HG02981 (cell line): ENCODE results near the gene MYDGF.

Source experiments
- ATAC-seq: cut with Tn5 transposase; IDR thresholded peaks from one replicate; pipeline ENCODE4 v1.9.1; 2021; ENCODE audit warnings: mild to moderate bottlenecking, moderate library complexity; ENCODE audit not compliant: unreplicated experiment

The MYDGF gene

DNA sequence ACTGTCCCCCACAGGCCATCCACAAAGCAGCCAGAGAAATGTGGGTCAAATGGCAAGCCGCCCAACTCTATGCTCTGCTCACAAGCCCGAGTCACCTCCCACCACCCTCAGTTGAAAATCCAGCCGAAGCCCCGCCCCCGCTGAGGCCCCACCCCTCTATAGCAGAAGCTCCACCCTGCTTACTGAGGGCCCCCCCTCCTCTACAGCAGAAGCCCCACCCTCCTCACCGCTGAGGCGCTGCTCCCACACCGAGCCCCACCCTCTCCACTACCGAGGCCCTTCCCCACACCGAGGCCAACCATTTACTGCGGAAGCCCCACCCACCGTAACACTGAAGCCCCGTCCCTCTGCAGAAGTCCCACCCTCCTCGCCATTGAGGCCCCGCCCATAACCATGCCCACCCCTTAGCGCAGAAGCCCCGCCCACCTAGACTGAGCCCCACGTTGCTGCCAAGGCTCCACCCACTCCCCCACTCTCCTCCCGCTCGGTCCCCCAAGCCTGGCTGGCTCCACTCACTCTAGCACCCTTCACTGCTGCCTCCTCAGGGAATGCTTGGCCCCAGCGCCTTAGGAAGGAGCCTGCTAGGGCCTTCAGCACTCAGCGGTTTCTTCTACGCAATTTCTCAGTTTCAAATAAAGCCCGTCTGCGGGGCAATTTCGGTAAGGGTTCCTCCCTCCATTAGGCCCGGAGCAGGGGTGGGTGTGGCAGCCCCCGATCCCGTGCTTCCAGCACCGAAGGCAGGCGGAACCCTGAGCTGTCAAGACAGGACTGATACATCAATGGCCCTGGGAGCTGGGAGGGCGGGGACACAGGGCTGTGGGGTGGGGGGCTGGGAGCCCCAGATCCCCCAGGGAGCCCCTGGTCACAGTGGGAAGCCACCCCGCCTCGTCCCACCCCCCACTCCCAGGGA lies 9.0 kb upstream of the MYDGF start:
- no peak for ATAC-seq

DNA sequence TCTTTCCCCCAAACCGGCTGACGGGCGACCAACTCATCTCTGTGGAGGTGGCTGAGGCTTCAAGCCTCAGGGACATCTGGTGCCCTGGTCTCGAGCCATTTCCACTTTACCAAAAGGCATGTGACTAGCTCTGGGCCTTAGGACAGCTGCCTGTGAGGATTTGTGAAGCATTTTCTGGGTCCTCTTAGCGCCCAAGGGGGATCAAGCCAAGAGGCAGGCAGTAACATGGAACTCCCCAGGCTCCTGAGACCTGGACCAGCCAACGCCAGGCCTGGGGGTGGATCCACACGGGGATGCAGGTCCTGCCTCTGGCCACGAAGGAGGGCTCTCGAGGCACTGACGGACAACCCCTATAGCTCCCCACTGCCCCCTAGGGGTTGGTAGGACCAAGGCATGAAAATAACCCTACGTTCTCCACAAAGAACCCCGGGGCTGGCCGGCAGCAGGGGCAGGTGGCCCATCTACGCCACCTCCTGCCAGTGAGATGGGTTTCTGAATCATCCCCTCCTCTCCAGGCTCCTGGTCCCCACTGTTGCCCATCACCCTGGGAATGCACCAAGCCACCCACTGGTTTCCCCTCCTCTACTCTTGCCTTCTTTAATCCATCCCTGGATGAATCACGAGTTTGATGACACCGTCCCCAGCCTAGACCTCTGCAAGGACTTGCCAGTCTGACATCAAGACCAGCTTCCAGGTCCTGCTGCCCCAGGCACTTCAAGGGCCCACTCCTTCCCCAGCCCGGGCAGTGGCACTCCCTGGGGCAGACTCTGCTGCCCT lies 7.0 kb upstream of the MYDGF start:
- ATAC-seq, result no peak

DNA sequence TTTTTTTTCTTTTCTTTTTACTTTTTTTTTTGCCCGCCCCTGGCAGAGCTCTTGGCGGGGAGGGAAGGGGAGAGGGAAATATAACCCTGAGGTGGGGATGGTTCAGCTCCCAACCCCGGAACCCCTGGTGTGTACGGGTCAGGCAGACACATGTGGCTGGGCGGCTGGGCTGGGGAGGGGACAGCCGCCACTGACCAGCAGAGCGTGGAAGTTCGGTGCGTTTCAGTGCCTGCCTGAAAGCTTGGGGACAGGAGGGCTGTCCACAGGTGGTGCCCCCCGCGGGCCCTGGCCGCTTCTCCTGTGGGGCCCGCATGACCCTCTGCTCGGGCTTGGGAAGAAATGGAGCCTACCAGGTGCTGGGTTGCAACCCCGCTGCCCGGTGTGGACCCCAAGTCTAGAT lies 5.2 kb upstream of the MYDGF start:
- ATAC-seq, result no peak

DNA sequence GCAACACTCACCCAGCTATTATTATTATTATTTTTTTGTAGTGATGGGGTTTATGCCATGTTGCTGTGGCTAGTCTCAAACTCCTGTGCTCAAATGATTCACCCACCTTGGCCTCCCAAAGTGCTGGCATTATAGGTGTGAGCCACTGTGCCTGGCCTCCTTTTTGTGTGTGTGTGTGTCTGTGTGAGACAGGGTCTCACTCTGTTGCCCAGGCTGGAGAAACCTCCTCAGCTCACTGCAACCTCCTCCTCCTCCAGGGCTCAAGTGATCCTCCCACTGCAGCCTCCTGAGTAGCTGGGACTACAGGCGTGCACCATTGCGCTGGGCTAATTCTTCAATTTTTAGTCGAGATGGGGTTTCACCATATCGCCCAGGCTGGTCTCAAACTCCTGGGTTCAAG lies 3.6 kb upstream of the MYDGF start:
- no peak for ATAC-seq

DNA sequence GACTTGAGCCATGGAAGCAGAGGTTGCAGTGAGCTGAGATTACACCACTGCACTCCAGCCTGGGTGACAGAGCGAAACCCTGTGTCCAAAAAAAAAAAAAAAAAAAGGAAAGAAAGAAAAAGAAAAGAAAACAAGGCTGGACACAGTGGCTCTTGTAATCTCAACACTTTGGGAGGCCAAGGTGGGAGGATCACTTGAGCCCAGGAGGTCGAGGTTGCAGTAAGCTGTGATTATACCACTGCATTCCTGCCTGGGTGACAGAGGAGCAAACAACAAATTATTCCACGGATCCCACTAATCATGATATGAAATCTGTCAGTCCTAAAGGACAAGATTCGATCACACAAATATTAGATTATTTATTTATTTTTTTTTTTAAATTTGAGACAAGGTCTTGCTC lies 3.1 kb upstream of the MYDGF start:
- no peak for ATAC-seq

DNA sequence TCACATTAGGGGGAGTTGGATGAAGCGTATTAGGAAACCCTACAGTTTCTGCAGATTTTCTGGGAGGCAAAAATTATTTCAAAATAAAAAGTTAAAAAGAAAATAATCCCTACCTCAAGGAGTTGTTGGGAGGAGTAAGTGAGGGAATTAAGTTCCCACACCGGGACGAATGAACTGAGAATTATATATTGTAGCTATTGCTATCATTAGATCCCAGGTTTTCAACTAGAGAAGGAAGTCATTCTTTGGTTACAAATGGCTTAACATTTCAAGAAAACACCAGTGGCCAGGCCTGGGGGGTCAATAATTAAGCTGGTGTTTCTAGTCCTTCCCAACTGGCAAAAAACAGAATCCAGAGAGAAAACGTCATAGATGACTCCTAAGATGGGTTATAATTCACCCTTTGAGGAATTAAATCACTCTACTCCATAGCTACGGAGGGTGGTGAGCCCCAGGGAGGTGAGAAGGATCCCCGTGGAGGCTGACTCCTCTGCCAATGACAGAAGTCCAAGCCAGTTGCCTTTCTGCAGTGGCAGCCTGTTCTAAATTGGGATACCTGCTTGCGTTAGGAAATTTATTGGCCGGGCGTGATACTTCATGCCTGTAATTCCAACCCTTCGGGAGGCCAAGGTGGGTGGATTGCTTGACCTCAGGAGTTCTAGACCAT lies 1.2 kb upstream of the MYDGF start:
- no peak for ATAC-seq

DNA sequence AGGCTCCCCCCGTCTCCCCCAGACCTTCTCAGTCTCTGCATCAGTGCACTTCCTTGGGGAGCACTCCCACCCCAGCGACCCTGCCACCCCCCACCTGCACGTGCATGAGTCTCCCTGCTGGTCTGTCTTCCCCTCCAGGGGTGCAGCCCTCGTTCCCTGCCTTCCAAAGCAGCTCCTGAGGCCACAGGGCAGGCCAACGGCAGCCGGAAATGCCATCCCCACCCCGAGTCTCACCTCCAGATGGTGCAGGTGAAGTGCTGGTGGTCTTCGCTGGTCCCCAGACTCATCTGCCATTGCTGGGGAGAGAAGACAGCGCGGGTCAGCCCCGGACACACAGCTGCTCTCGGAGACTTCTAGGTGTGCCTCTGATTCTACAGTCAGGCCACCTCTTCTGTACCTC lies 5.5 kb downstream of the MYDGF start:
- no peak for ATAC-seq

DNA sequence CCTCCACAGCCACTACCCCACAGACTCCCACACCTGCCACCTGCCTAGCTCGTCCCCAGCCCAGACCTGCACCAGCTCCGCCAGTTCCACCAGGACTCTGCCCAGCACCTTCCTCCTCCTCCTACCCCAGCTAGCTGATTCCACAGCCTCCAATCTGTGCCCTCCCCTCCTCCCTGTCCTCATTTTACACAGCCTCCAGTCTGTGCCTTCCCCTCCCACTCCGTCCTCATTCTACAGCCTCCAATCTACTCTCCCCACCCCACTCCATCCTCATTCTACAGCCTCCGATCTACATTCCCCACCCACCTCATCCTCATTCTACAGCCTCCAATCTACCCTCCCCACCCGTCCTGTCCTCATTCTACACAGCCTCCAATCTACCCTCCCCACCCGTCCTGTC lies 7.3 kb downstream of the MYDGF start:
- ATAC-seq, result no peak

DNA sequence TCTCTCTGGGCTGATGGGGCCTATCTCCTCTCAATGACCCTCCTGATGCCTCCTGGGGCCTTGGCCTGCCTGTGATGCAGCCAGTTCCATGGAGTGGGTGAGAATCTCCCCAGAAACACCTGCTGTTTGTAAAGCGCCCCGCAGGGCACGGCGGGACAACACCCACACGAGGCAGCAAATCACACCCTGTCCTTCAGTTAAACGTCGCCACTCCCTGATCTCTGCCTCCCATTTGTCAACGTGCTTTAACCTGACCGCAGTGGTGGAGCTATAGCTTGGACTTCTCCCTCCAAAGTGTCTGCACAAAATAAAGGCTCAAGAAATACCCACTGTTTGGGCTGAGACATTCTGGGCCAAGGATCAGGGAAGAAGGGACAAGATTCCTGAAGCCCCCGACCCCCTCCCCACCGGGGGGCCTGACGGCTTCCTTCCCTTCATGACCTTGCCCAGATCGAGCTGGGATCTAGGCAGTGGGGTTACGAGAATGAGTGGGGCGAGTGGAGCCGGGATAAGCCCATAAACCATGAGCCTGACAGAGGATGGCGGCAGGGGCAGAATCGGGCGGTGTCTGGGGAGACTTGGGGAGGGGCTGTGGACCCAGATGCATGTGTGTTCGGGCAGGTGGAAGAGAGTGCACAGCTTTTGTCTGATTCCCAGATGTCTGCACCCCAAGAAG lies 8.0 kb downstream of the MYDGF start:
- ATAC-seq, result no peak

DNA sequence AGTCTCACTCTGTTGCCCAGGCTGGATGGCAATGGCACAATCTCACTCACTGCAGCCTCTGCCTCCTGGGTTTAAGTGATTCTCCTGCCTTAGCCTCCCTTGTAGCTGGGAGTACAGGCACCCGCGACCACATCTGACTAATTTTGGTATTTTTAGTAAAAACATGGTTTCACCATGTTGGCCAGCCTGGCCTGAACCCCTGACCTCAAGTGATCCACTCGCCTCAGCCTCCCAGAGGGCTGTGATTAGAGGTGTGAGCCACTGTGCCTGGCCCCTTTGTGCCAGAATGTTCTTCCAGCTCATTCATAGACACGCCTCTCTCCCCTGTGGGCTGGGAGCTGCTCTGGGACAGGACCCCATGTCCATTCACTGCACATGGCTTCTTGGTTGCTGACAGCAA lies 9.1 kb downstream of the MYDGF start:
- ATAC-seq, result no peak

DNA sequence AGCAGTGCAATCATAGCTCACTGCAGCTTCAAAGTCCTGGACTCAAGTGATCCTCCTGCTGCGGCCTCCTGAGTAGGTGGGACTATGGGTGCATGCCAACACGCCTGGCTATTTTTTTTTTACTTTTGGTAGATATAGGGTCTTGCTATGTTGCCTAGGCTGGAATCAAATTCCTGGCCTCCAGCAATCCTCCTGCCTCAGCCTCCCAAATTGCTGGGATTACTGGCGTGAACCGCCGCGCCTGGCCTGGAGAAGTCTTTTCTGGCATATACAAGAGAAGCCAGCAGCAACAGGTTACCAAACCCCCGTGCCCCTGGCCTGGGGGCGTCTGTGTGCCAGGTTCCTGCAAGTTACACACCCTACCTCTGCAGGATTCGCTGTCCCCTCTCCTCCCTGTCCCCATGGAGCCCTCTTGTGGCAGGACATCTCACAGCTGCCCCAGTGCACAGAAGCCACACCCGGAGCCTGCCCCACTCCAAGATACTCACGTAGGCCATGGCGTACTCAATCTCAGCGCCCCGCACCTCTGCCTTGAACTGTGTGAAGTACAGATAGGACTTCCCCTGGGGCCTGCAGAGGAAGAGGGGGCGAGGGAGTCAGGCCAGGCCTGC lies 9.9 kb downstream of the MYDGF start:
- ATAC-seq, result no peak

DNA sequence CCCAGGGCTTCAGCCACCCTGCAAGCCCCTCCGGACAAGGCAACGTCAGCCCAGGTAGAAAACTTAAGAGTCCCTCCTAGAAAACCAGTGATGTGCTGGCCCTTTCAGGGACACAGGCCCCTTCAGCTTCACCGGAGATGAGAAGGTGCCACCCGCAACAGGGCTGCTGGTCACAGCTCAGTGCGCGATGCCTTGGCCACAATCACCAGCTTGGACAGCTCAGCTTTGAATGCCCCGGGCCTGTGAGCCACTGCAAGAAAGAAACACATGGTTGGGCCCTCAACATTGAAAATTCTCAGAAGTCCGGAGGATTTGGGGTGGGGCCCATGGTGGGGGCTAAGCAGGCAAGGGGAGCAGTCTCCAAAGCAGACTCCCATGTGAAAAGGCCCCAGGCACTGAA lies 12.3 kb downstream of the MYDGF start:
- no peak for ATAC-seq

DNA sequence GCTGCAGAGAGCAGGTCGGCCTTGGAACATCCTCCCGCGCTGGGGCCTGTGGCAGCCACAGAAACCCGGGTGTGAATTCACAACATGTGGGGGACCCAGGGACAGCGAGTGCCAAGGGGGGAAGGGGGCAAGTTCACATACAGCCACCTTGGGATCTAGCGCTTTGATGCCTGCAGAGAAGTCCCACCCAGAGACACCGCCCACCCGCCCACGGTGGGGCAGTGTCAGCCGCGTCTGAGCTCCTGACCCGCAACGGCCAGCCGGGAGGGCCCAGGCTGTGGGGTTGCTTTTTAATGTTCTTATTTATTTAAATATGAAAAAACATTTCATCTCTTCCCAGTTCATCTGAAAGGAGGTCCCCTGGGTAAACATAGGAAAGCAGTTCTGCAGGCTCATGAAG lies 12.9 kb downstream of the MYDGF start:
- no peak for ATAC-seq

DNA sequence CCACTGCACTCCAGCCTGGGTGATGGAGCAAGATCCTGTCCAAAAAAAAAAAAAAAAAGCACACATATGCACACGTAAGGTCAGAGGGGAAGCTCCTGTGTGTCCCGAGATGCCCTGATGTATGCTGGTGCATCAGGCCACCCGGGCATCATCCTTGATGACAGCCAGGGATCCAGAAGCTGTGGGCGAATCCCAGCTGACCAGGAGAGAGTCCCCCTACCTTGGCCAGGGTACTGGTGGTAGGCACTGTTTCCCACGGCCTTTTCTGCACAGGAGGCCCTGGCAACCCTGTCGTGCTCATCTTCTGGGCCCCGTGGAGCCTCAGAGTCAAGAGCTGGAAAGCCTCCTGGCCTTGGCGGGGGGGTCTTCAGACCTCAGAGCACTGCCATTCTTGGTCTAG lies 14.0 kb downstream of the MYDGF start:
- ATAC-seq, result no peak

DNA sequence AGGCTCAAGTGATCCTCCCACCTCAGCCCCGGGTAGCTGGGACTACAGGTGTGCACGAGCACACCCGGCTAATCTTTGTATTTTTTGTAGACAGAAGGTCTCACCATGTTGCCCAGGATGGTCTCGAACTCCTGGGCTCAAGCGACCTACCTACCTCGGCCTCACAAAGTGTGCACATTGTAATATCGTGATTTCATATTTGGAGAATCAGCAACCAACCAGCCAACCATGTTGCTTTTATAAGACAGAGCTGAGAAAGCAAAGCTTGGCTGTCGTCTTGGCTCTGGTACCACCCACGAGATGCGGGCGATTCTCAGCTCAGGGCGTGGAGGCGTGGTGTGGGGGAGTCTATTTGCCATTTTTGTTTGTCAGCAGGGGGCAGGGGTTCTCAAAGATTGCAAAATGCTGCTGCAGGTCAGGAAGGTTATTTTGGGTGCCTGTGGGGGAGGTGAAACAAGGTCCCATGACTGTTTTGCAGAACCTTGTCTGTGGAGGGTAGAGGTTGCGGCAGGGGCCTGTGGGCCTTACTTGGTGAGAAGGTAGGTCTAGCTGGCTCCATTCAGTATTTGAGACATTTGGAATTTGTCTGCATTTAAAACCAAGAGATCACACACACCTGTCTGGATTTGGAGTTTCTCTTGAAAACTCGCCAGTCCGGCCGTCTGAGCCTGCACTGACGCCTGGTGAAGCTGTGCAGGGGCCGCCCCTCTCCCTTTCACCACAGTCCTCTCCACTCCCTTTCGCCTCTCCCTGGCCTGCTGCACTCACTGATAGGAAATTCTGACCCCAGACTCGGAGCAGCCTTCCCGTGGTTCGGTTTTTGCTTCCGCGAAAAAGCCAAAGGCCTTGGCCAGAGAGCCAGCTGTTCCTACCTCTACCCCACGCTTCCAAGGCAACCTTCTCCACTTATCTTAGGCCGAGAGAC lies 15.4 kb downstream of the MYDGF start:
- no peak for ATAC-seq

DNA sequence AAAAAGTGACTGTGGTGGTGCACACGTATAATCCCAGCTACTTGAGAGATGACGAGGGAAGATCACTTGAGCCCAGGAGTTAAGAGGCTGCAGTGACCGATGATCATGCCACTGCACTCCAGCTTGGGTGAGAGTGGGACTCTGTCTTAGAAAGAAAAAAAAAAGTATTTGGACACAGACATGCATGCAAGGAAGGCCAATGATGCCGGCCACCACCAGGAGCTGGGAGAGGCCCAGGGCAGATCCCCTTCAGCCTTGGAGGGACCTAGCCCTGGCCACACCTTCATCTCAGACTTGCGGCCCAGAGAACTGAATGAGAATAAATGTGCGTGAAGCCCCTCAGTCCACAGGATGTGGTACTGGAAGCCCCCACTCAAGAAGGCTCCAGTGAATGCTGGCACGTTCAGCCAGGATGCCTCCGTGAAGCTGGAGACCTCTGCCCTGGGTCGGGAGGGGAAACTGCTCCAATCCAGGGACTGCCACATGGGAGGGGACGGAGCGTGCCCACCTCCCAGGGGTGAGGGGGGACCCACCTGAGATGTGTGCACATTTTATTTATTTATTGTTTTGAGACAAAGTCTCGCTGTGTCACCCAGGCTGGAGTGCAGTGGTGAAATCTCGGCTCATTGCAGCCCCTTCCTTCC lies 16.2 kb downstream of the MYDGF start:
- ATAC-seq, result no peak

DNA sequence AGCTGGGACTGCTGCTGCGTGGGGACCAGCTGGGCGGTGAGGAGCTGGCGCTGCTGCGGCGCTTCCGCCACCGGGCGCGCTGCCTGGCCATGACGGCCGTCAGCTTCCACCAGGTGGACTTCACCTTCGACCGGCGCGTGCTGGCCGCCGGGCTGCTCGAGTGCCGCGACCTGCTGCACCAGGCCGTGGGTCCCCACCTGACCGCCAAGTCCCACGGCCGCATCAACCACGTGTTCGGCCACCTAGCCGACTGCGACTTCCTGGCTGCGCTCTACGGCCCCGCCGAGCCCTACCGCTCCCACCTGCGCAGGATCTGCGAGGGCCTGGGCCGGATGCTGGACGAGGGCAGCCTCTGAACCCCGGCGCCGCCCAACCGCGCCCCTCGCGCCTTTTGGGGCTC lies 18.1 kb downstream of the MYDGF start:
- ATAC-seq, result no peak

DNA sequence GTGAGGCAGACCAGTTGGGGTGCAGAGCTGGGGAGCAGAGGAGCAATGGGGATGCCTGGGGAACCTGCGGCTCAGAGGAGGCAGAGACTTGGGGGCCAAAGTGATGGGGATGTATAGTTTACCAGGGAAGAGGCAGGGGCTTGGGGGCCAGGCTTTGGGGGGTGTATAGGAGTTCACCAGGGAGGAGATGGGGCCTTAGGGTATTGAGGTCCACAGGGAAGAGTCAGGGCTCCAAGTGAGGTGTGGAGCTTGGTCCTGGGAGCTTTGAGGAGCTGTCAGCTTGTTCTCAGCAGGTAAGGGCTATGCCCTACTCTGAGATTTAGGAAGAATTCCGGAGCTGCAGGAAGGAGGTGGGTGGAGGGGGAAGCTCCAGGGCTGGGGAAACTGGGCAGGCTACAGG lies 20.0 kb downstream of the MYDGF start:
- ATAC-seq, result no peak

DNA sequence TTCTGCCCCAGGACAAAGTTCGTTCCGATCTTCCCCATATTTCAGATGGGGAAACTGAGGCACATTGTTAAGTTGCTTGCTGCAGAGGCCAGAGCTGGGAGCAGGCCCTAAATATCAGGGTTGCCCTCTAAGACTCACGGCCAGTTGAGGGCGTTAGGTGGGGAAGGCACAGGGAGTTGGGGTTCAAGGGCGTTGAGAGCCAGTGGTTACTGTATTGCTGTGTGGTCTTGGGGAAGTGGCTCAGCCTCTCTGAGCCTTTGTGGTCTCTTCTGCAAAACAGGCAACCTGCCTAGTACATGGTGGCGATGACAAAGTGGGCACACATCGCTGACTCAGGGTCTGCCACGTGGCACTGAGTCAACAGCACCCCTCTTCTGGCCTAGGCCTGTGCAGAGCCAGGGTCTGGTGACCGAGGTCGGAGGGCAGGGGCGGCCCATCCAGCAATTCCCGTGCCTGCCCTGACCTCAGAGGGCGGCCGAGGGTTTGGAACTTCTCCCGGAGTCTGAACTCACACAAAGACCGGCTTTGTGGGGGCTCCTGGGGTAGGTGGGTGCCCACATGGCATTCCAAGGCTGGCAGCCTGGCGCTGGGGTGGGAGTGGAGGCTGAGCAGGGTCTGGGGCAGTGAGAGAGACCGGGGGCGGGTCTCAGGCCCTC lies 20.6 kb downstream of the MYDGF start:
- ATAC-seq, result no peak
